ENCODE data around the gene SHCBP1. TPM values are rescaled to one million over a fixed set of nuclear protein-coding genes. Genes with fewer than 3 reads are reported as not detected.

Gene SHCBP1
- total RNA-seq, 2 donors from 2014 or later = 0.37 to 0.47 TPM

- Histone ChIP-seq H3K4me3 (peak overlapping the region; percentile 16 to 30), H3K27me3 (no peaks in the 10 kb centered on the region), H3K36me3 (no peaks in the 10 kb centered on the region), H3K27ac (peak overlapping the region; percentile 73 to 75), H3K4me1 (no peaks in the 10 kb centered on the region), H3K9me3 (no peaks in the 10 kb centered on the region)
- TF ChIP-seq CTCF (IDR thresholded peaks at IDR 0.05) = no peak
- DNase-seq (ENCODE audit: low spot score) = peak; percentile 84
Measured at GRCh38 chr16:46649588-46650253, 28.5 kb upstream of the SHCBP1 start.

- Histone ChIP-seq H3K4me1 (no peaks in the 10 kb centered on the region), H3K27ac (no peak overlapping the region), H3K27me3 (no peaks in the 10 kb centered on the region), H3K36me3 (no peaks in the 10 kb centered on the region), H3K9me3 (no peaks in the 10 kb centered on the region), H3K4me3 (no peak overlapping the region)
- TF ChIP-seq CTCF (IDR thresholded peaks at IDR 0.05) = no peak
- DNase-seq (ENCODE audit: low spot score) = no peak
Measured at GRCh38 chr16:46648656-46649055, 27.5 kb upstream of the SHCBP1 start.

GRCh38 chr16:46638947-46639925 lies 18.1 kb upstream of the SHCBP1 start:
- no peak overlapping the region for H3K27ac ChIP-seq
- no peaks in the 10 kb centered on the region for H3K4me1 ChIP-seq
- DNase-seq (ENCODE audit: low spot score) = no peak
- no peaks in the 10 kb centered on the region for H3K36me3 ChIP-seq
- no peak overlapping the region for H3K4me3 ChIP-seq
- no peak for TF ChIP-seq CTCF (IDR thresholded peaks at IDR 0.05)
- no peaks in the 10 kb centered on the region for H3K27me3 ChIP-seq
- no peaks in the 10 kb centered on the region for H3K9me3 ChIP-seq

- H3K36me3 ChIP-seq = no peaks in the 10 kb centered on the region
- TF ChIP-seq CTCF (IDR thresholded peaks at IDR 0.05) = no peak
- DNase-seq (ENCODE audit: low spot score) = no peak
- H3K27ac ChIP-seq = no peak overlapping the region
- no peaks in the 10 kb centered on the region for H3K27me3 ChIP-seq
- no peaks in the 10 kb centered on the region for H3K4me1 ChIP-seq
- no peak overlapping the region for H3K4me3 ChIP-seq
- no peaks in the 10 kb centered on the region for H3K9me3 ChIP-seq
Measured at GRCh38 chr16:46632778-46633733, 11.9 kb upstream of the SHCBP1 start.

Data from right atrium auricular region (tissue), 2 donors.